H9 (cell line): Measurements from ENCODE around the gene CERS3. TPM values are rescaled to one million over a fixed set of nuclear protein-coding genes. Genes with fewer than 3 reads are reported as not detected.

Experiments used
- DNase-seq: peaks from one replicate; pipeline ENCODE4 v3.0.0-alpha.2; 2017
- H2AFZ ChIP-seq: one replicate; pipeline ENCODE4 v1.6.1; 2013; ENCODE audit warnings: mild to moderate bottlenecking, low read length, control low read depth, moderate library complexity
- H2AK5ac ChIP-seq: 2 replicates; pipeline ENCODE4 v1.6.1; 2013; ENCODE audit warnings: low read length, control low read depth, mixed read lengths; ENCODE audit not compliant: insufficient read length
- H2BK120ac ChIP-seq: one replicate; pipeline ENCODE4 v1.6.1; 2013; ENCODE audit warnings: low read depth, mild to moderate bottlenecking, low read length, control low read depth, inconsistent platforms; ENCODE audit not compliant: poor library complexity, severe bottlenecking
- H2BK12ac ChIP-seq: 2 replicates; pipeline ENCODE4 v1.6.1; 2013; ENCODE audit warnings: low read length, control low read depth, mixed read lengths, low read depth; ENCODE audit not compliant: insufficient read length
- H2BK15ac ChIP-seq: 2 replicates; pipeline ENCODE4 v1.6.1; 2013; ENCODE audit warnings: low read depth, low read length, control low read depth
- H2BK20ac ChIP-seq: one replicate; pipeline ENCODE4 v1.6.1; 2013; ENCODE audit warnings: low read depth, mild to moderate bottlenecking, low read length, control low read depth, inconsistent platforms; ENCODE audit not compliant: poor library complexity, severe bottlenecking
- H2BK5ac ChIP-seq: 2 replicates; pipeline ENCODE4 v1.6.1; 2013; ENCODE audit warnings: low read length, control low read depth, mixed read lengths; ENCODE audit not compliant: insufficient read length
- H3K14ac ChIP-seq: 2 replicates; pipeline ENCODE4 v1.6.1; 2013; ENCODE audit warnings: low read length, control low read depth; ENCODE audit not compliant: insufficient read depth
- H3K18ac ChIP-seq: 2 replicates; pipeline ENCODE4 v1.6.1; 2013; ENCODE audit warnings: low read depth, mild to moderate bottlenecking, mixed read lengths, low read length, control low read depth; ENCODE audit not compliant: insufficient read length
- H3K23ac ChIP-seq: 2 replicates; pipeline ENCODE4 v1.6.1; 2013; ENCODE audit warnings: low read length, control low read depth, mixed read lengths, low read depth; ENCODE audit not compliant: insufficient read length
- H3K23me2 ChIP-seq: 2 replicates; pipeline ENCODE4 v1.6.1; 2013; ENCODE audit warnings: low read depth, mild to moderate bottlenecking, mixed read lengths, low read length, control low read depth; ENCODE audit not compliant: insufficient read length, poor library complexity, severe bottlenecking
- H3K27ac ChIP-seq: 2 replicates; pipeline ENCODE4 v1.5.1; 2013; ENCODE audit warnings: low read length, control low read depth, mixed read lengths, low read depth; ENCODE audit not compliant: insufficient read length
- H3K27me3 ChIP-seq: 2 replicates; pipeline ENCODE4 v1.6.1; 2013; ENCODE audit warnings: low read length, control low read depth, inconsistent platforms; ENCODE audit not compliant: insufficient read depth
- H3K4ac ChIP-seq: 2 replicates; pipeline ENCODE4 v1.6.1; 2013; ENCODE audit warnings: low read depth, mild to moderate bottlenecking, control low read depth, inconsistent platforms, low read length, moderate library complexity
- H3K4me1 ChIP-seq: 2 replicates; pipeline ENCODE4 v1.6.1; 2013; ENCODE audit warnings: low read length, control low read depth, inconsistent platforms; ENCODE audit not compliant: insufficient read depth
- H3K4me2 ChIP-seq: 2 replicates; pipeline ENCODE4 v1.6.1; 2013; ENCODE audit warnings: low read length, control low read depth, mixed read lengths; ENCODE audit not compliant: insufficient read length, insufficient read depth
- H3K56ac ChIP-seq: 2 replicates; pipeline ENCODE4 v1.6.1; 2013; ENCODE audit warnings: low read depth, mild to moderate bottlenecking, mixed read lengths, low read length, control low read depth; ENCODE audit not compliant: insufficient read length
- H3K79me1 ChIP-seq: 2 replicates; pipeline ENCODE4 v1.6.1; 2013; ENCODE audit warnings: low read depth, mild to moderate bottlenecking, moderate library complexity, low read length, control low read depth, inconsistent platforms; ENCODE audit not compliant: insufficient read depth, poor library complexity, severe bottlenecking
- H3K79me2 ChIP-seq: 2 replicates; pipeline ENCODE4 v1.6.1; 2013; ENCODE audit warnings: low read length, control low read depth, inconsistent platforms; ENCODE audit not compliant: insufficient read depth
- H3K9ac ChIP-seq: 2 replicates; pipeline ENCODE4 v1.6.1; 2013; ENCODE audit warnings: low read length, control low read depth, mixed read lengths; ENCODE audit not compliant: insufficient read length; ENCODE audit errors: extremely low read depth
- H3K9me3 ChIP-seq: one replicate; pipeline ENCODE4 v1.6.1; 2013; ENCODE audit warnings: low read depth, low read length, inconsistent platforms; ENCODE audit not compliant: control insufficient read depth
- H3T11ph ChIP-seq: one replicate; pipeline ENCODE4 v1.6.1; 2013; ENCODE audit warnings: mild to moderate bottlenecking, low read length, control low read depth, inconsistent platforms
- H4K20me1 ChIP-seq: one replicate; pipeline ENCODE4 v1.6.1; 2013; ENCODE audit not compliant: control insufficient read depth, insufficient read length, insufficient read depth
- H4K5ac ChIP-seq: 2 replicates; pipeline ENCODE4 v1.6.1; 2013; ENCODE audit warnings: low read depth, mild to moderate bottlenecking, mixed read lengths, low read length, control low read depth; ENCODE audit not compliant: insufficient read length
- H4K8ac ChIP-seq: replicated peaks from 2 replicates; pipeline ENCODE4 v1.6.1; 2013; ENCODE audit warnings: low read length, control low read depth, mixed read lengths, low read depth; ENCODE audit not compliant: insufficient read length
- H4K91ac ChIP-seq: 2 replicates; pipeline ENCODE4 v1.6.1; 2013; ENCODE audit warnings: low read depth, mild to moderate bottlenecking, moderate library complexity, mixed read lengths, low read length, control low read depth; ENCODE audit not compliant: insufficient read length
- H3K27ac Mint-ChIP-seq, 3 experiments: 2 replicates in 2 of 3; 3 replicates in 1 of 3; pipeline ENCODE4 v1.8.0; 2020 to 2021; ENCODE audit warnings: mixed read lengths in 3 of 3, mild to moderate bottlenecking in 1 of 3, moderate library complexity in 1 of 3
- H3K27me3 Mint-ChIP-seq: 2 replicates; pipeline ENCODE4 v1.8.0; 2021; ENCODE audit warnings: low read depth, mild to moderate bottlenecking, moderate library complexity, mixed read lengths
- H3K36me3 Mint-ChIP-seq, 3 experiments: 2 replicates in 2 of 3; 3 replicates in 1 of 3; pipeline ENCODE4 v1.8.0; 2020 to 2021; ENCODE audit warnings: low read depth in 3 of 3, mixed read lengths in 3 of 3; ENCODE audit not compliant: insufficient read depth in 1 of 3
- H3K4me1 Mint-ChIP-seq, 2 experiments: 2 replicates each; pipeline ENCODE4 v1.8.0; 2020; ENCODE audit warnings: mixed read lengths in 2 of 2
- H3K4me3 Mint-ChIP-seq, 2 experiments: 2 replicates in 1 of 2; 3 replicates in 1 of 2; pipeline ENCODE4 v1.8.0; 2020 to 2021; ENCODE audit warnings: mild to moderate bottlenecking in 2 of 2, mixed read lengths in 2 of 2, moderate library complexity in 1 of 2
- H3K9me3 Mint-ChIP-seq, 2 experiments: 2 replicates in 1 of 2; 3 replicates in 1 of 2; pipeline ENCODE4 v1.8.0; 2020; ENCODE audit warnings: mild to moderate bottlenecking in 2 of 2, mixed read lengths in 2 of 2, moderate library complexity in 1 of 2
- WGBS: extraction: QIAGEN DNeasy Blood & Tissue Kit; methylation state at CpG from one replicate; pipeline ENCODE4 v1.1.7; 2013; ENCODE audit warnings: missing lambda C conversion rate, low lambda C conversion rate, mixed read lengths; ENCODE audit not compliant: insufficient read length; ENCODE audit errors: extremely low coverage; 5-methylcytosine and 5-hydroxymethylcytosine counted together
- total RNA-seq: library from RNA; stranded (reverse); gene quantifications from 2 replicates; pipeline ENCODE4 v1.2.1, GENCODE V29; 2021
- TF ChIP-seq, protein P1 (sequence below): fragments of 200-600 bp; sonication (generic); conservative IDR thresholded peaks from 3 replicates; pipeline ENCODE4 v1.8.0; 2021; ENCODE audit warnings: antibody characterized with exemption, mild to moderate bottlenecking

Gene CERS3
- total RNA-seq, 1 experiment from 2014 or later, result 1.4 TPM

- Histone ChIP-seq H3K56ac (no peak overlapping the region), H2AFZ (no peak overlapping the region), H3K27ac (no peak overlapping the region), H3K4me1 (no peaks in the 10 kb centered on the region), H2BK20ac (no peak overlapping the region), H3K23ac (no peak overlapping the region), H4K5ac (no peak overlapping the region), H3K4me2 (no peak overlapping the region), H2BK12ac (no peak overlapping the region), H2AK5ac (no peak overlapping the region), H2BK15ac (no peak overlapping the region), H2BK5ac (no peak overlapping the region), H3K79me2 (no peaks in the 10 kb centered on the region), H3K9me3 (no peaks in the 10 kb centered on the region), H4K20me1 (no peaks in the 10 kb centered on the region), H3K79me1 (no peaks in the 10 kb centered on the region), H3K18ac (no peak overlapping the region), H3K4ac (no peak overlapping the region), H3K23me2 (no peaks in the 10 kb centered on the region), H4K91ac (no peak overlapping the region), H3T11ph (no peak overlapping the region), H3K14ac (no peak overlapping the region), H4K8ac (no peak overlapping the region), H3K27me3 (no peaks in the 10 kb centered on the region), H3K9ac (no peak overlapping the region), H2BK120ac (no peak overlapping the region)
- H3K36me3 Mint-ChIP-seq, result peaks cover 0 to 2% (median 0%) of the 10 kb centered on the region in 3 experiments; a peak in 3 of 7 replicates
- WGBS, result no CpG with 5 or more reads among the region's 4 CpGs
- H3K4me3 Mint-ChIP-seq, result no peak overlapping the region
- TF ChIP-seq, protein P1, sequence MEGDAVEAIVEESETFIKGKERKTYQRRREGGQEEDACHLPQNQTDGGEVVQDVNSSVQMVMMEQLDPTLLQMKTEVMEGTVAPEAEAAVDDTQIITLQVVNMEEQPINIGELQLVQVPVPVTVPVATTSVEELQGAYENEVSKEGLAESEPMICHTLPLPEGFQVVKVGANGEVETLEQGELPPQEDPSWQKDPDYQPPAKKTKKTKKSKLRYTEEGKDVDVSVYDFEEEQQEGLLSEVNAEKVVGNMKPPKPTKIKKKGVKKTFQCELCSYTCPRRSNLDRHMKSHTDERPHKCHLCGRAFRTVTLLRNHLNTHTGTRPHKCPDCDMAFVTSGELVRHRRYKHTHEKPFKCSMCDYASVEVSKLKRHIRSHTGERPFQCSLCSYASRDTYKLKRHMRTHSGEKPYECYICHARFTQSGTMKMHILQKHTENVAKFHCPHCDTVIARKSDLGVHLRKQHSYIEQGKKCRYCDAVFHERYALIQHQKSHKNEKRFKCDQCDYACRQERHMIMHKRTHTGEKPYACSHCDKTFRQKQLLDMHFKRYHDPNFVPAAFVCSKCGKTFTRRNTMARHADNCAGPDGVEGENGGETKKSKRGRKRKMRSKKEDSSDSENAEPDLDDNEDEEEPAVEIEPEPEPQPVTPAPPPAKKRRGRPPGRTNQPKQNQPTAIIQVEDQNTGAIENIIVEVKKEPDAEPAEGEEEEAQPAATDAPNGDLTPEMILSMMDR, result no peak
- H3K9me3 Mint-ChIP-seq, result peaks cover 15 to 16% of the 10 kb centered on the region in 2 experiments; a peak in 4 of 5 replicates
- H3K27me3 Mint-ChIP-seq, result no peaks in the 10 kb centered on the region
- no peaks in the 10 kb centered on the region for H3K4me1 Mint-ChIP-seq
- no peak overlapping the region for H3K27ac Mint-ChIP-seq
- DNase-seq, result no peak
Measured at GRCh38 chr15:100476805-100477204, 51.9 kb downstream of the CERS3 start.
